ENCODE data around the gene SH3TC1.

GRCh38 chr4:8216443-8217245 is 17.6 kb downstream of the SH3TC1 start:
- TF ChIP-seq CTCF (IDR thresholded peaks at IDR 0.05; ENCODE audit: low read depth, low read length, missing input control) (no peak), RAD21 (IDR thresholded peaks at IDR 0.05) (no peak), TAF1 (conservative IDR thresholded peaks at IDR 0.05) (no peak), HNF4G (IDR thresholded peaks at IDR 0.05) (no peak), MAX (IDR thresholded peaks at IDR 0.05) (no peak), REST (IDR thresholded peaks at IDR 0.05) (no peak), ATF3 (IDR thresholded peaks at IDR 0.05) (no peak), GABPA (IDR thresholded peaks at IDR 0.05 in 1 of 2, conservative IDR thresholded peaks at IDR 0.05 in 1 of 2) (no peak), YY1 (IDR thresholded peaks at IDR 0.05) (no peak), JUND (IDR thresholded peaks at IDR 0.05) (no peak)
